T follicular helper cell (primary cell): ENCODE measurements around the gene KLF16.
A peak's percentile ranks its signal among the peaks of the same experiment; 100 is the strongest.

Source experiments
- DNase-seq: peaks from one replicate; pipeline ENCODE4 v3.0.0-alpha.2; 2020; ENCODE audit warnings: low read depth

KLF16 gene

DNA sequence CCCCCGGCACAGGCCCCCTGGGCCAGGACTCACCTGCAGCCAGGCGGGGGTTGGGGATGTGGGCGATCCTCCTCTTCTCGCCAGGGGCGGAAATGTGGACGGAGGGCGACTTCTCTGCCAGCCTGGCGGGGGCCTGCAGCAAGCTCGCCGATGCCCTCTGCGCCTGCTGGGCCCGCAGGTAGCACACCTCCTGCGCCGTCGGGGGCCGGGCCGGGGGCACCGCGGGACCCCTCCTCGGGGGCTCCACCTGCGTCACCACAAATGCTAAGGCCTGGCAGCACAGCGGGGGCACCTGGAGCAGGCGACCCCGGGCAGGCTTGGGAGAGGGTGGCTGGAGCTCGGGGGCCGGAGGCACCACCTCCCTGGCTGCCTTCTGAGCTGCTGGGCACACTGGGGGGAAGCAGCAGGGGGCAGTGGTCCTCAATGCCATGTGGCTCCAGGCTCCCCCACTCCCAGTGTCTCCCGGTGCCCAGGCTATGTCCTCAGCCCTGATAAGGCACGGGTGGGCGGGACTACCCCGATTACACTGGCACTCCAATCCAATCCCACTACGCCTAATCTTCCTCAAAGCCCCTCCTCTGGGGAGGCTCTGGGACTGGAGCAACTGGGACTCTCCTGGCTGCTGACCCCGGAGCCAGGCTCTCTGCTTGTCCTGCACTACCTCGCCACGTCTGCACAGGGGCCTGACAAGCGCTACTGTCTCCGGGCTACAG, 39.7 kb downstream of the KLF16 start:
- no peak for DNase-seq

DNA sequence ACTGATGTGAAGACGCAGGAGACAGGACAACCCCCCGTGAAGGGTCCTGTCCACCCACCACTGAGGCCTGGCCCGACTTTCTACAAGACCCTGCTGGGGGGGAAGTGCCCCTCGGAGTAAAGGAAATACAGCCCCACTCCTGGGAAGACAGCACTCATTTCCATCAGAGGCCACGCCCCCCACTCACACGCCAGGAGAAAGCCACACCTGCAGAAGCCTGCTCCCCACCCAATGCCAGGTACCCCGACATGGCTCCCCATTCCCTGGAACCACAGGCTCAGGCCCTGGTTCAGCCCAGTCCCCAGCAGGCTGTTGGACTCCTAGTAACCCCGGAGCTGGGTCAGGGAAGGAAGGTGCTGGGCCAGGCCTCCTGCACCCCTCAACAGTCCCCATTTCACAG, 40.4 kb downstream of the KLF16 start:
- DNase-seq, result no peak

DNA sequence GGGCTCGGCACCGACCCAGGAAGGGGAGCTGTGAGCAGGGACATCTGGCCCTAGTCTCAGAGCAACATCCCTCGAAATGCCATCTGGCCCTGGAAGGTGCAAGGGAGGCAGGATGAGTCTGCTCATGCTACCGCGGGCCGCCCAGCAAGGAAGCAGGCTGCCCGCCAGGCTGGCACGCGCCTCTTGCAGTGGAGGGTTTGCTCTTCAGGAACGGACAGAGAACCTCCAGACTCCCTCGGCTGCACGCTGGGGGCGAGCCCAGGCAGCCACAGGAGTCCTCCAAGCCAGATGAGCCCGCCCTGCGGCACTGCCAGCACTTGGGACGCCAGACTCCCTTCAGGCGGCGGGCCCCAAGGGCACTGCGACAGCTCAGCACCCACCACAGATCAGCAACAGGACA, 41.2 kb downstream of the KLF16 start:
- DNase-seq, result no peak

DNA sequence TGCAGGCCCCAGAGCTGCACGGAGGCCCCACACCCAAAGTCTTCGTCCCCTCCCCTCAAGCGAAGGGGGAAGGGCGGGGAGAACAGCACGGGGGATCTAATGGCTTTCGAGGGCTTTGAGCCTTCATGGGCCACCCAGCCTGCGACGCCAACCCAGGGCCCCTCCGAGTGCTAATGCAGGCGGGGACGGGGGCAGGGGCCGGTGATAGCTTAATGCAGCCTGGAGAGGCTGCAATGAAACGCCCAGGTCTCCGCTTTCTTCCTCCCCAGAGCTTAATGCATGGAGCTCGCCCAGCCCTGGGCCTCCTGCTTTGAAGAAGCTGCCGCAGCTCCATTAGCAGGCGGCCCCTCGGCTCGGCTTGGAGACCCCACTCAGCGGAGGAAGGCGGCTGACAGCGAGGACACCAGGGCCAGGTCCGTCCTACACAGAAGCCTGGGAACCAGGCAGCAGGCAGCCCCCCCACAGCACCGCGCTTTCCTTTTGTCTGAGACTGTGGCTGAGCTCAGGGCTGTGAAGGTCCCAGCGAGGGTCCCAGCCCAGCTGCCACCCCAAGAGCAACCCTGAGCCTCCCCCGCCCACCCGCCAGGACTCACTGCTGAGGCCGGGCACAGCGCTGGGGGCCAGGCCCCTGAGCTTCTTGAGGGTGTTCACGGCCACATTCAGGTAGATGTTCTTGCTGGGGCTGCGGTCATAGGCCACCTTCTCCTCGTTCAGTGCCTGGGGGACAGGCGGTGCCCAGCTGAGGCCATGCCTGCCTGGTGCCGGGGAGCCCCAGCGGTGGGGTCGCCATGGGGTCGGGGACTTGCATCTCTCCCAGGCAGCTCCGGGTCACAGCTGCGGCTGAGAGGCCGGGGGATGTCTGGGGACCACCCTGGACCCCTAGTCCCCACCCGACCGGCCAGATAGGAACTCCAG, 43.8 kb downstream of the KLF16 start:
- DNase-seq, result no peak

DNA sequence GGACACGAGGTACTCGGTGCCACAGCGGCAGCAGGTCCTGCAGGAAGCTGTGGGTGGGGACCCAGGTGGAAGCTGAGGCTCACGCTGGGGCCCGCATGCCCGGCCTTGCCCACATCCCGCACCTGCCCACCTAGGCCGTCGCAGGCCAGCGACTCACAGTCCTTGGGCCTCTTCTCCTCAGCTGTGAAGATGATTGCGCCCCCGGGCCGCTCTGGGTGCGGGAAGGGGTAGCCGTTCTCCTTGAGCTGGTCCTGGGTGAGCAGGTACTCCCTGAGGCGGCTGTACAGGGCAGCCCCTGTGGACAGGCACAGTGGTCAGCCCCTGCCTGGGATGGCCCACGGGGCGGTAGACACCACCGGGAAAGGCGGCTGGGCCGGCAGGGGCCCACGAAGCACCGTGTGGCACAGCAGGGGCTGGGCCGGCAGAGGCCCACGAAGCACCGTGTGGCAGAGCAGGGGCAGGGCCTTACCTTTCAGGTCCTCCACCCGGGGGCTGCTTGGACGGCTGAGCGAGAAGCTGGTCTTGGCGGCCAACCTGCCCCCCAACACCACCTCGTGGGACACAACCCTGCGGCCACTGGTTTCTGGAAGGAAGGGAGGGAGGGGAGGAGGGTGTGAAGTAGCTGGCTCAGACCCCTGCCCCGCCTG, 44.7 kb downstream of the KLF16 start:
- no peak for DNase-seq

DNA sequence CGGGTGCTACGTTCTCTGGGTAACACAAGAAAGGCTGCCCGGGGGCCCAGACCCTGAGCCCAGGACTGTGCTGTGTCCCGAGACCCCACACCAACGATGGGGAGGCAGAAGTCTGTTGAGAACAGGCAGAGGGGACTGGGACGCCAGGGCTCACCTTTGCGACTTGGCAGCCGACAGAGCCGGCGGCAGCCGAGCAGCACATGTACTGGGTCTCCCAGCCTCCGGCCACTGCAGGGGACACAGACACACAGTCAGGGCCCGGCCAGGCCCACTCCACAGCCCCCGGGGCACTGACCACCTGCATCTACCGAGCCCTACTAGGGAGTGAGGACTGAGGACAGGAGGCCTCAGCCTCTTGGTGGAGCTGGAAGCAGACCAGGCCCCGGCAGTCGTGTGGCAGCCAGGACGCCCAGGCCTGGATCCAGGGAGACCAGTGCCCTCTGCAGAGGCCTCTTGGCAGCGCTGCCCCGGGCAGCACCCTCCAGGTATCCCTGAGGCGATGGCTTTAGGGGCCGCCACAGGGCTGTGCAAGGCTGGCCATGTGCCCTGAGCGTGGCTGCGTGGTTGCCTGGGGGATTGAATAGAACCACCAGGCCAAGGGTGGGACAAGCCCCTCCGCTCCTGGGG, 45.7 kb downstream of the KLF16 start:
- no peak for DNase-seq

DNA sequence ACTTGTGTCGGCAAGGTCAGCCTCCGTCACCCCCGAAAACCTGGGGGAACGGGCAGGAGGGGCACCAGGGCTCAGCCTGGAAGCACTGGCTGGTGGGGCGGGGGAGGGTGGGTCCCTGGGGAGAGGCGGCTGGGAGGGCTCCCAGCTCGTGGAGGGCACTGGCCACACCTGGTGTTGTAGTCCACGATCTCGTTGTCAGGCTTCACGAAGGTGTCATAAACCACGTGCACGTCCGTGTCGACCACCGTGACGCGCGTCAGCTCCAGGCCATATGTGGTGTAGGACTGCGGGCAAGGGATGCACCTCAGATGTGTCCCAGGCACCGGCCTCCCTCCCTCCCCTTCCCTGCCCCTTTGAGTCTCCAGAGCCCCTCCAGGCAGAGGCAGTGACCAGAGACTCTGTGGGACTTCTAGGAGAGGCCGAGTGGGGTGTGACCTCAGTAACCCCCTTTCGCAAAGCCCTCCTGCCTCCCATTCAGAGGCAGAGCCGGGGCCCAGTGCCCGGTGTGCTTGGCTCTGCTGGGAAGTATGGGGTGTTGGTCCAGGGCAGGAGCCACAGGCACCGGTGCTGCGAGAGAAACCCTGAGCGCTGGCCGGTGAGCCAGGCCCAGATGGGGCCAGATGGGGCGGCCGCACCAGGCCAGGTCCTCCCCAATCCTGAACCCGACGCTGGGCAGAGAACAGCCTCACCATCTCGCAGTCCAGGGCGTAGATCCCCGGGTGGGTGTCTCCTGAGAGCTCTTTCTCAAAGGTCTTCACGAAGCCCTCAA, 46.7 kb downstream of the KLF16 start:
- no peak for DNase-seq

DNA sequence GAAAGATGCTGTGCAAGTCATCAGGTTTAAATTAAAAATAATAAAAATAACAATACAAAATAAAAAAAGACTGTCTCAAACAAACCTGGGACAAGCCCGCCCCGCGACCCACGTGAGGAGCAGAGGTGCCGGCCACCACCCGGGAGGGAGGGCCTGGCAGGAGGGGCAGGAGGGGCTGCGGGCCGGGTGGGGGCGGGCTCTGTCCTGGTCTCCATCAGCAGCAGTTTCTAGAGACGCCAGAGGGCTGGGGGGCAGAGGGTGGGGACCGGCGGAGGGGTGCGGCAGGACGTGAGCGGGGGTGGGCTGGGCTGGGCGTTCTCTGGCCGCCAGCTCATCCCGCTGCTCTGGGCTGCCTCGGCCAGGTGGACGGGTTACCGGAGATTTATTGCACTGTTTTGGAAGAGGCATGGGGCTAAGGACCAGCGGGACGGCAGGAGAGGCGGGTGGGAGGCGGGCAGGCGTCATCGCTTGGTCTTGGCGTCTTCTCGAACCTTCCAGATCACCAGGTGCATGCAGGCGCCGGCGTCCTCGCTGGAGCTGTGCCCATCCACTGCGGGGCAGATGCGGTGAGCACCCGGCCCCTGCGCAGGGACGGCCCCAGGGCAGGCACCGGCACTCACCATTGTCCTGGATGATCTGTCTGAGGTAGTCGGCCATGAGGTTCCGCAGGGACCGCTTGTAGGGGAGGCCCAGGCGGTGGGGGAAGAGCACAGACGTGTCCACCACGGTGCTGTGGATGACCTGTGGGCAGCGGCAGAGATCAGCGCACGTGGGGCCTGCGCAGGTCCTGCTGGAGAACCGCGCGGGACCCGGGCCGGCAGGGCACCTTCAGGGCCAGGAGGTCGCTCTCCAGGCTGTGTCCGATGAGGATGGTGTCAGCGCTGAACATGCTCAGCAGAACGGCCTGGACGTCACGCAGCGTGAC, 47.5 kb downstream of the KLF16 start:
- no peak for DNase-seq

DNA sequence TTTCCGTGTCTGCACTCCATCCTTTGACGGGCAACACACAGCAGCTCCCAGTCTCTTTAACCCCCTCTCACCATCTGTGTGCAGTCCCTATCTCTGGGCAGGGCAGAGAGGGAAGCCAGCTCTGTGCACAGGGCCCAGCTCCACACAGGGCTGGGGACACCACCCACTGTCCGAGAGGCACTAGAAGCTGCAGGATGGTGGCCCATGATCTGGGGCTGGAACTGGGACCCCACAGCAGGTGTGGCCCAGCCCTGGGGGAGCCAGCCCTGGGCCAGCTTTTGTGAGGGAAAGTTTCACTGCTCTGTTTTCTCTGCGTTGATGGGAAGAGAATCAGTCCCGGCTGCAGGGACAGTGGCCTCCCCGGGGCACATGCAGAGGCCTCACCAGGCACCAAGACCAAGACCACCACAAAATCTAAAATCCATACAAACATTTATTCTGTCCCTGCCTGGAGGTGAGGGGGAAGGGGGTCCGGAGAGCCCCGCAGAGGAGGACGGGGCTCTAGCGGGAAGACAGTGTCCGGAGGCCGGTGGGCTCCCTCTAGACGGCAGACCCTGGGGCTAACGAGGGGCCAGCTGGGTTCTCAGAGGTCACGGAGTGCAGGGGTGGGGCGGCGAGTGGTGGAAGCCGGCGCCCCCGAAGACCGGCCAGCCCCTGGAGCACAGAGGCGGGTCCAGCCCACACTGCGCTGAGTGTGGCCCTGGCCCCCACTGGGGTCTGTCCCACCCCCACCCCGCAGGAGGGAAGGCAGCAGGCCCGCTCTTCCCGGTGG, 48.4 kb downstream of the KLF16 start:
- no peak for DNase-seq

DNA sequence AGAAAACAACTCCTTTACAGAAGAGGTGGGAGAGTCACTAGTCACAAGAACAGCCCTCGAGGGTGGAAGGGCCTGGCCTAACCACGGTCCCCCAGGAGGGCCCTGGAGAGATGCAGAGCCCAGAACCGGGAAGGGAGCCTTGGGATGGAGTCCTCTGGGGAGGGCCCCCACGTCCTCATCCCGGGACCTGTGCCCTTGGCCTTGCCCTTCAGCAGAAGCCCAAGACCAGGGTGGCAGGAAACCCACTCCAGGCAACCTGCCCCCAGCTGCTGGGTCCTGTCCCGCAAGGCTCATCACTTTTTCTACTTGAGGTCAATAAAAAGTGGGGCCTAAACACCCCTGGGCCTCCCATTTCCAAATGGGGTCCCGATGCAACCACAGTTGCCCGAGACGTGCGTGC, 49.0 kb downstream of the KLF16 start:
- DNase-seq, result no peak

DNA sequence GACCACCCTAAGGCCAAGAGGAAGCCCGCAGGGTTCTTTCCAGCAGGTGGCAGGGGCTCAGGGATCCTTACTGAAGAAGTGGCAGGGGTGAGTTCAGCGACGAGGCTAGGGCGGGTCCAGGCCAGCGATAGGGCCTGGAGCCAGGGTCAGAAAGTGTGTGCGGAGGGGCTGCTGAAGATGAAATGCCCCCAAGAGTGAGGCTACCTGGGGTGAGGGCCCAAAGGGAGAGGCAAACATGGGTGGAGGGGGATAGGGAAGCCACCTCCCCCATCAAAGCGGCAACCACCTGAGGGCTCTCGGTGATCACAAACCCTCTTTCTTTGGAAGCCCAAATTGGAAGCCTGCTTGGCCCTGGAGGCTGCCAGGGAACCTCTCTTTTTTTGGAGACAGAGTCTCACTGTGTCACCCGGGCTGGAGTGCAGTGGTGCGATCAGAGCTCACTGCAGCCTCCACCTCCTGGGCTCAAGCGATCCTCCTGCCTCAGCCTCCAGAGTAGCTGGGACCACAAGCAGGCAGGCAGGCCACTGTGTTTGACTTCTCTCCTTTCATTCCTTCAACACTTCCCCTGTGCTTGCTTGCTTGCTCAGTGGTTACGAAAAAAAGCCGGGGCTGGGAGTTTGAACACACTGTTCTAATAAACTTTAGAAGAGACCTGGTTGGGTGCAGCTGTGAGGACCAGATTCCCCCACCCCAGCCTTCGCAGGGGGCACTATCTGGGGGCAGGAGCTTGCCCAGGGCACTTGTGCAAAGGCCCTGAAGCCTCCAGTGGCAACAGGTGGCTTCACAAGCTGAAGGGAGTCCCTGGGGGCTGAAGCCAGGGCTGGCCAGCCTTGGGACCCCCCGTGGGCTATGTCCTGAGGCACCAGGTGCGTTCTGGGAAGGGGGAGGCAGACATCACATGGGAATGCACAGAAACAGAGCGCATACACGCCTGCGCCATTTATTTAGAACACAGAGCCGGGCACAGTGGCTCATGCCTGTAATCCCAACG, 49.9 kb downstream of the KLF16 start:
- DNase-seq, result no peak

DNA sequence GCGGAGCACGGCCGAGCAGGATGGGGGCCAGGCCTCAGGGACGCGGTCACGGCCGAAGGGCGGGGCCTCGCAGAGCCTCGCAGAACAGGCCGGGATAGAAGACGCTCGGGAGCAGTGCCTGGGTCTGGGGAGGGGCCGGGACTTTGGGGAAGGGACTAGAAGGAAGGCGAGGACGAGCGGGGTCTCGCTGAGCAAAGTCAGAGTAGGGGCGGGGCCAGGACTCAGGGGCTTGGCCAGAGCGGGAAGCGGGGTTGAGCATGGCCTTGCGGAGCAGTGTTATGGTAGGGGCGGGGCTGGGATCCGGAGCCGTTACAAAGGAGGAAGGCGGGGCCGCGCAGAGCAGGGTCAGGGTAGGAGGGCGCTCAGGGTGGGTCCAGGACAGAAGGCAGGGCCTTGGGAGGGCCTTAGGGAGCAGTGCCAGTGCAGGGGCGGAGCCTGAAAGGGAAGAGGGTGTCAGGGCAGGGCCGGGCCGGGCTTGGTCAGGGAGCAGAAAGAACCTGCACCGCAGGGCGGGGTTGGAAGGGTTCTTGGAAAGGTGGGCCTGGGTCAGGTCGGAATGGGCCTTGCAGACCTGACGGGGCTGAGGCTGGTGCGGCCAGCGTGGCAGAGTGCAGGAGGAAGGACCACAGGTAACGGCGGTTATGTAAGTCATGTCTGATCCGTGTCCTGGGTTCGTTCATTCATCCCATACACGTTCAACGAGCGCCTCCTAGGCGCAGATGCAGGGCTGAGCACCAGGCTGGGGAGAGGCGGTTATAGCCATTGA, 50.8 kb downstream of the KLF16 start:
- DNase-seq, result peak; percentile 70

DNA sequence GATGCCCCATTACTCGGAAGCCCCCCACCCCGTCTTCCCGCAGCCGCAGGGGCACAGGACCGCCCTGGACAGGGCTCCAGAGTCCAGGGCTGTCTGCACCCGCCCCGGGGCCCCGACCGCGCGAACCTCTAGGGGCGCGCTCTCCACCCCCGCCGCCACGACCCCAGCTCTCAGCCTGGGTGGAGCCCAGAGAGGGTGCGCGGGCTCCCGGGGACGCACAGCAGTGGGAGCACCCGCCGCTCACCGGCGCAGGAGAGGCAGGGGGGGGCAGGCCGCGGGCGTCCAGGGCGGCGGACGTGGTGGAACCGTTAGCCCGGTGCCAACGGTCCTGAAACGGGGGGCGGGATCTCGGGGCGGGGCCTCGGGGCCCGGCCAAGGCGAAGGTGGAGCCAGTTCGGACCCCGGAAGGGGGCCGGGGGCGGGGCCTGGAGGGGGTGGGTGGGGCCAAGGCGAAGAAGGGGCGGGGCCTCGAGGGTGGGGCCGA, 51.4 kb downstream of the KLF16 start, which contains the start of gene ATP8B3:
ATP8B3 (minus strand) TSS at position 335 of the 484 bp plus-strand sequence. CDS start 540 bp downstream, outside the sequence.
- DNase-seq, result peak; percentile 60

DNA sequence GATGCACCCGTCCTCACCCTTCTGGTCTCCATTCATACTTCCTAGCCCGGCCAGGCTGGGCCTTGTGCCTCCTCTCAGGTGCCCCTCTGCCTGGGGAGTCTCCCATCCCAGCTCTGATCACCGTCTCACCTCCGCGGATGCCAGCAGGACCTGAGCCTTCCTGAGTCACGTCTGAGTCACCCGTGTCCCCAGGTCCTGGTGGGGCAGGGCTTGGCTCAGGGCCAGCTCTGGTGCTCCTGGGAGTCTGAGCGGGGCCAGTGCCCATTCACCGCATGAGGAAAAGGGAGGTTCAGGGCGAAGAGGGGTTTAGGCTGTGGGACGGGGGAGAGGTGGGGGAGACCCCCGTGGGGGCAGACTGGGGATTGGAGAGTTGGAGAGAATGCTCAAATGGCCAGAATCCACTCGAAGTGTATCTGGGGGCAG, 51.9 kb downstream of the KLF16 start:
- peak; percentile 31 for DNase-seq

DNA sequence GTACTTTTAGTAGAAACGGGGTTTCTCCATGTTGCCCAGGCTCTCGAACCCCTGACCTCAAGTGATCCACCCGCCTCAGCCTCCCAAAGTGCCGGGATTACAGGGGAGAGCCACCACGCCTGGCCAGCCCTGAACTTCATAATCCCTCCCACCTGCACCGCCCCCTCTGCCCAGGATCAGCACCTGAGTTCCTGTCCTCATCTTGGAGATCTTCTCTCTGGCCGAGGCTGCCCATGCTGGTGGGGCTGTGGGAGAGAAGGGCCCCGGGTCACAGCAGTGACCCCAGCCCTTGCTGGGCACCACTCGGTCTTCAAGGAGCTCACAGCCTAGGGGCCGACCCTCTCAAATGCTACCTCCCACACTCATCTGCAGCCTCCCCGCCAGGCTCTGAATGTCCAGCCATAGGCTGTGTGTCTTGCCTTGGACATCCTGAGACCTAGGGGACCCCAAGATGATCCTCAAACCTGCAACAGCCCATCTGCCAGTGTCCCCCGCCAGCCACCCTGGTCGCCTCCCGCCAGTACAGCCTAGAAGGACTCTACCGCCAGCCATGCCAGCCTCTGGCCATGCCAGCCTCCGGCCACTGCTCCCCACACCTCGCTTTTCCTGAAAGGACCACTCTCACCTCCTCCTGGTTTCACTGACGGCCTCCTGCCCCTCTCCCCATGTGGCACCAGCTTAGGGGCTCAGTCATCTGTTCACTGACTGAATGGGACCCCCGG, 52.8 kb downstream of the KLF16 start:
- no peak for DNase-seq

DNA sequence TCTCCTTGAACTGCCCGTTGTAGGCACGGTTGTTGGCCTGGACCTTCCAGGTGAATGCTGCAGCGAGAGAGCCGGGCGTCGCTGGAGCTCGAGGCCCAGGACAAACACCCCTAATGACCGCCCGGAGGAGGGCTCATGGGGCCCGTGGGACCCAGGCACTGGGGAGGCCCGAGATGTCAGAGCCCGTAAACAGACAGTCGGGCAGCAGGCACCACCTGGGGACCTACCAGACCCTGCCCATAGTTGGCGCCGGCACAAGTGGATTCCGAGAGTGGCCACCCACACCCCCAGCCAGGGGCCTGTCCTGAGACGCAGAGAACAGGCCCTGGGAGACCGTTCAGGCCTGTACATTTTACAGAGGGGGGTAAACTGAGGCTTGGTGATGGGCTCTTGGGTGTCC, 53.7 kb downstream of the KLF16 start:
- DNase-seq, result no peak

DNA sequence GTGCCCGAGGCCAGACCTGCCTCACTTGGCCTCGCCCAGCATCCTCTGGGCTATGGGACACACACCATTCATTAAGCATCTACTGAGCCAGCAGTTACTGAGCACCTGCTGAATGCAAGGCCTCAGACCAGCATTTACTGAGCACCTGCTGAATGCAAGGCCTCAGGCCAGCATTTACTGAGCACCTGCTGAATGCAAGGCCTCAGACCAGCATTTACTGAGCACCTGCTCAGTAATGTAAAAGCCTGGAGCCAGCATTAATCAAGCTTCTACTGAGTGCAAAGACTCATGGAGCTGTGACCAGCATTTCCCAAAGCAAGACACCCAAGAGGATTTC, 55.0 kb downstream of the KLF16 start:
- no peak for DNase-seq
